Stimulated activated CD8-positive, alpha-beta memory T cell treated with anti-CD3 and anti-CD28 coated beads, Interleukin-7, amount 100 ng/mL, for 48 hours (primary cell): ENCODE results near the gene HOXD1.

Source experiments
- DNase-seq, 2 donors: peaks; one replicate each; pipeline ENCODE4 v3.0.0-alpha.2; 2020; ENCODE audit warnings: low read depth in 1 of 2; ENCODE audit errors: extremely low read depth in 1 of 2

HOXD1 gene

GRCh38 chr2:176178757-176179295, 9.6 kb upstream of the HOXD1 start:
- DNase-seq = no peak

DNA sequence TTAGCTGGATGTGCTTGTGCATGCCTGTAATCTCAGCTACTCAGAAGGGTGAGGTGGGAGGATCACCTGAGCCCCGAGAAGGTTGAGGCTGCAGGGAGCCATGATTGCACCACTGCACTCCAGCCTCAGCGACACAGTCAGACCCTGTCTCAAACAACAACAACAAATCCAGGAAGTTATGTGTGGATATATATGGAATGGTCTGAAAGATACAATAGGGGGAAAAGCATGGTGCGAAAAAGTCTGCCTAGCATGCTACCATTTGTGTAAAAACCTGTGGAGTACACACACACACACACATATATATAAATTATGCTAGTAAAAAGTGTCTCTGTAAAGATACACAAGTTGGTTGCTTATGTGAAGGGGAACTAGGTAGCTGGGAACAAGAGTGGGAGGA, 6.9 kb upstream of the HOXD1 start:
- no peak for DNase-seq

DNA sequence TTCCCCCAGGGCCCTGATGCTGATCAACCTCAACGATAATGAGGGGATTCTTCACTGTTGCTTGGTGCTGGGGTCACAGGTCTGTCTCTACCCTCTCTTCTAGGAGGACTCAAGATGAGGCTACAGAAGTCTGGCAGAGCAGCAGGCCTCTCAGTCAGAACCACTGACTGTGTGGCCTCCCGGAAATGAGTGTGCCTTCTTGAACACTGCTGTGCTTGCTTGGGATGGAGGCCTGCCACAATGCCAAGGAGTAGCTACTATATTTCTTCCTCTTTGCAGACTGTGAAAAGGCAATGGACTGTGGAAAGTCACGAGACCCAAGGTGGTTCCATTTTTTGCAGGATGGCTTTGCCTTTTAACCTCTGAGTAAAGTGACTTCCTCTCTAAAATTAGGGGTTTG, 5.8 kb upstream of the HOXD1 start:
- no peak for DNase-seq

- no peak for DNase-seq
Observed at GRCh38 chr2:176184749-176185148, 3.7 kb upstream of the HOXD1 start.

DNA sequence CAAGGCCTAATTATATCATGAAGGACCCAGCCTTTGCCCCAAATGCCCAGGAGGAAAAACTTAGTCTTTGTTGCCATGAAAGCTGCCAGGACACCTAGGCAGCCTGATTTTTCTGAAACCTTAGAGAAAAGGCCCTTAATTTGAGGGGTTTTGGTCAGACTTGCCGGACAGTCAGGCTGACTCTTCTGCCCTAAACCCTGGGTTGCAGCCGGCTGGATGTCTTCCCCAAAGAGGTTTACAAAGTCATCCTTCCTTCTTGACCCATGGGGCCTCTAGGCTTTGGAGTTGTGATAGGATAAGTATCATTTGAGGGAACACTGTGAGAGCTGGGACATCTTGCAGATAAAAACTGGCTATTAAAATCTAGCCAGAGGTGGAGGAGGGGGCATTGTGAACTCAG, 2.4 kb upstream of the HOXD1 start:
- DNase-seq = no peak

GRCh38 chr2:176187200-176187898, 1.1 kb upstream of the HOXD1 start:
- no peak for DNase-seq

- no peak for DNase-seq
Observed at GRCh38 chr2:176188774-176189680, 559 bp downstream of the HOXD1 start.

DNA sequence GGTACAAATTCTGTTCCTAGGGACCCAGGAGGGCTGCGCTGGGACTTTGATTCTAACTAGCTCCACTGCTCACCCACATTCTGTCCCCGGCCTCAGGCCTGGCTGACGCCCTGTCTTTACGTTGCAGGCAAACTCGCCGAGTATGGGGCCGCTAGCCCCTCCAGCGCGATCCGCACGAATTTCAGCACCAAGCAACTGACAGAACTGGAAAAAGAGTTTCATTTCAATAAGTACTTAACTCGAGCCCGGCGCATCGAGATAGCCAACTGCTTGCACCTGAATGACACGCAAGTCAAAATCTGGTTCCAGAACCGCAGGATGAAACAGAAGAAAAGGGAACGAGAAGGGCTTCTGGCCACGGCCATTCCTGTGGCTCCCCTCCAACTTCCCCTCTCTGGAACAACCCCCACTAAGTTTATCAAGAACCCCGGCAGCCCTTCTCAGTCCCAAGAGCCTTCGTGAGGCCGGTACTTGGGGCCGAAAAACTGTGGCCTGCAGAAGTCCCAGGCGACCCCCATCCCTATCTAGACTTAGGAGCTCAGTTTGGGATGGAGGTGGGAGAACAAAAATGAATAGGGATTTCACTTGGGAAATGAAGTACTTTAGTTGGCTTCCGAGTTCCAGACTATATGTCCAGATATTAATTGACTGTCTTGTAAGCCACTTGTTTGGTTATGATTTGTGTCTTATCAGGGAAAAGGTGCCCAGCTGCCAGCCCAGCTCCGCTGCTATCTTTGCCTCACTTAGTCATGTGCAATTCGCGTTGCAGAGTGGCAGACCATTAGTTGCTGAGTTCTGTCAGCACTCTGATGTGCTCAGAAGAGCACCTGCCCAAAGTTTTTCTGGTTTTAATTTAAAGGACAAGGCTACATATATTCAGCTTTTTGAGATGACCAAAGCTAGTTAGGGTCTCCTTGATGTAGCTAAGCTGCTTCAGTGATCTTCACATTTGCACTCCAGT, 1.5 kb downstream of the HOXD1 start:
- no peak for DNase-seq

GRCh38 chr2:176192351-176192750, 3.9 kb downstream of the HOXD1 start:
- no peak for DNase-seq

- DNase-seq = no peak
Observed at GRCh38 chr2:176193048-176193447, 4.6 kb downstream of the HOXD1 start.

- no peak for DNase-seq
Observed at GRCh38 chr2:176199902-176200301, 11.4 kb downstream of the HOXD1 start.

- DNase-seq = no peak
Observed at GRCh38 chr2:176200971-176201370, 12.5 kb downstream of the HOXD1 start.

- no peak for DNase-seq
Observed at GRCh38 chr2:176202491-176202890, 14.0 kb downstream of the HOXD1 start.

- no peak for DNase-seq
Observed at GRCh38 chr2:176205126-176205525, 16.7 kb downstream of the HOXD1 start.

- DNase-seq = no peak
Observed at GRCh38 chr2:176206136-176206535, 17.7 kb downstream of the HOXD1 start.

- no peak for DNase-seq
Observed at GRCh38 chr2:176206682-176207081, 18.2 kb downstream of the HOXD1 start.

DNA sequence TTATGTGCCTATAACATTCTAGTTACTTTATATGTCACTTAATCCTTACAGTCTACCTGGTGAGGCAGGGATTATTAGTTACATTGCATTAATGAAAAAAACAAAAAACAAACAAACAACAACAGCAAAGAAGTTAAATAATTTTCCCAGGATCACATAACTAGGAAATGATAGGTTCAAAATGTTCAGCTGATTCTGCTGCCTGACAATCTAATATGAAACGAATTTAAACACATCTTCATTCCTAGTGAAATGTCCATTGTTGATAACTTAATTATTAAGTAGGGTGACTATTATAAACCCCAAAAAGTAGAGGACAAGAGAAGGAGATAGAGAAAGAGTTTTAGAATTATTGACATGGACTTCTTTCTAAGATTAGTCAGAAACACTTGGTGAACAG, 22.6 kb downstream of the HOXD1 start:
- DNase-seq = no peak

GRCh38 chr2:176212276-176212675, 23.8 kb downstream of the HOXD1 start:
- DNase-seq = no peak

GRCh38 chr2:176213406-176213805, 24.9 kb downstream of the HOXD1 start:
- no peak for DNase-seq

GRCh38 chr2:176227874-176228273, 39.4 kb downstream of the HOXD1 start:
- DNase-seq = no peak

DNA sequence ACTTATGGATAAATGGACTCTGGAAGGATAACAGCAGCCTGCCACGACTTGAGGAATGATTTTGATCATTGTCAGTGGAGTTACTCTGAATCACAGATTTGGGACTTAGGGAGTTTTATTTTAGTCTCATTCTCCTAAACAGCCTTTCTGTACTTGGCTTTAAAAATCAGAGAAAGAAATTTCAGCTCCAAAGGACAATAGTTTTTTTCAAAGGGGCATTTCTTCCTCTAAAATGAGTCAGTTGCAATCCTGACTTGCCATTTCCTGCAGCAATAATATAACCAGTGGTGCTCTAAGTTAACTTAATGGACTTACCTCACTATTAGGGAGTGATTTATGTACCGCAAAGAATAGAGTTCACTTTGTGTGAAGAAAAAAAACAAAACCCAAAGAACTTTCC, 45.7 kb downstream of the HOXD1 start:
- DNase-seq = no peak
